Measurements from ENCODE around the gene GEN1.

Gene GEN1

DNA sequence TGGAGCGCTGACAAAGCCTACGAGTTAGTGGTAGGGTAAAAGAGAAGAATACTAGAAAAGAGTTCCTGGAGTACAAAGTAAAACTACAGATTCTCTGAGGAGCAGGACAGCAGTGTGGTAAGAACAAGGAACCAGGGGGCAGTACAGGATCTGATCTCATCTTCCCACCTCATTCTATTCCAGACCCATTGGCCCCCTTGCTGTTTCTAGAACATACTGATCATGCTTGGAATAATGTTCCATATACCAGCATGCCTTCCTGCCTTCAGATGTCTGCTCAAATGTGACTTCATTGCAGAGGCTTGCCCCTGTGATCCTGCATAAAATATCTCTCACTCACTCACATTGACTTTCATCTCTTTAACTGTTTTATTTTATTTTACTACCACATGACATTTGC is 81.6 kb downstream of the GEN1 start:
- H4K91ac ChIP-seq (ENCODE audit: low read depth, low read length, poor library complexity): no peak overlapping the region
- H2BK12ac ChIP-seq (ENCODE audit: low read length): no peak overlapping the region

More for the DNA sequence above, 81.6 kb downstream of the GEN1 start:
- Histone ChIP-seq H2BK5ac (ENCODE audit: low read length) (no peak overlapping the region), H3K36me3 (replicated peaks in 1 of 2; ENCODE audit: control insufficient read depth in 2 of 2, insufficient read depth in 2 of 2, low read length in 2 of 2) (no peaks in the 10 kb centered on the region), H3K23ac (ENCODE audit: low read depth, low read length, poor library complexity) (no peak overlapping the region), H2AK5ac (ENCODE audit: low read depth, low read length) (no peak overlapping the region), H3K27ac (replicated peaks; ENCODE audit: low read length) (no peak overlapping the region), H3K18ac (ENCODE audit: low read length) (no peak overlapping the region), H3K9ac (ENCODE audit: low read depth, low read length, poor library complexity) (no peak overlapping the region), H3K4me3 (ENCODE audit: low read length in 2 of 2) (no peak overlapping the region), H3K4ac (ENCODE audit: low read length) (no peak overlapping the region), H3K14ac (ENCODE audit: low read length) (no peak overlapping the region), H3K4me2 (ENCODE audit: insufficient read depth, low read length, poor library complexity, severe bottlenecking) (no peak overlapping the region), H3K9me3 (replicated peaks in 1 of 2; ENCODE audit: control insufficient read depth in 2 of 2, insufficient read depth in 1 of 2, low read depth in 1 of 2, low read length in 2 of 2) (no peaks in the 10 kb centered on the region), H4K8ac (ENCODE audit: low read depth, low read length) (no peak overlapping the region), H2BK15ac (ENCODE audit: low read length) (no peak overlapping the region), H3K79me1 (ENCODE audit: low read depth, low read length) (no peaks in the 10 kb centered on the region), H3K27me3 (ENCODE audit: control insufficient read depth in 3 of 3, insufficient read depth in 3 of 3, low read depth in 1 of 3, low read length in 3 of 3) (peaks cover 0 to 20% (median 0%) of the 10 kb centered on the region in 3 experiments), H3K4me1 (ENCODE audit: control insufficient read depth in 2 of 2, insufficient read depth in 1 of 2, low read depth in 1 of 2, low read length in 2 of 2) (peaks cover 0 to 2% of the 10 kb centered on the region in 2 donors), H2BK120ac (ENCODE audit: low read depth, low read length) (no peak overlapping the region), H2AFZ (ENCODE audit: low read length) (no peak overlapping the region)
- WGBS, 2 donors (ENCODE audit: extremely low coverage in 2 of 2, insufficient read length in 2 of 2, insufficient replicate concordance in 1 of 2): no CpG with 5 or more reads among the region's 2 CpGs
- no peak for DNase-seq (ENCODE audit: low spot score)
